ENCODE measurements around the gene RASGRP3. TPM values are rescaled to one million over a fixed set of nuclear protein-coding genes. Genes with fewer than 3 reads are reported as not detected.

RASGRP3 gene
- total RNA-seq, 1 experiment from 2014 or later: 0.59 TPM

DNA sequence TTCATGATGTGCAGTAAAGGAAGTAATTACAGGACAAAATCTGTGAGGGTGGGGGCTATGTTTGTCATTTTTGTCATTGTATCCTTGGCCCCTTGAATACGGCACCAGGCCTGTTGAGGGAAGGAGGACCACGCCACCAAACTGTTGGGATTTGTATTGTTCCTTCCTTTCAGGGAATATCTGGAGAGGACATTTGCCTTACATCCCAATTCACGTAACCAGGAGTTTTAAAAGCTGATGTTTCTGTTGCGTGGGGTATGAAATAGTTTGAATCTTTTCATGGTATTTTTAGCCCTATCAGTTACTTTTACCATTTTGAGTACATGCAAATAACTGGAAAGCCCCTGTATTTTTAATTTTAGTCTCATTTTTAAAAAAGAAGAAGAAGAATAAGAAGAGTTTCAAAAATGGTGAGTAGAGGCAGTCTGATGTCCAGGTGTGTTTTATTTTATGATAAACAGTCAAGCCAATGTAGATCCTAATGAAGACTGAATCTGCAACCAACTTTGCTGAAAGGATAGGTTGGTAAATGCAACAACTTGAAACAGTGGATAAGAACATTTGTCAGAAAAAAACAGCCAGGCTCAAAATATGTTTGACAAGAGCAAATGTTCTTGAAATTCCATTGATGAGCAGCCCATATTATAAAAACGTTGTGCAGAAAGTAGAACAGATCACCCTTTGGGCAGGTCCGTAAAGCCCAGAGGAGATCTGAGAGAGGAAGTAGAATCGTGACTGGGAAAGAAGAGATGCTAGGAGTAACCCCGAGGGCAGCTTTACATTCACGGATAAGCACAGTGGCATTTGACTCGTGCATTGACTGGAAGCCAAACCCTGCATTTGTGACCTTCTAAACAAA lies 54.5 kb downstream of the RASGRP3 start:
- intact Hi-C loops (cut with micrococcal nuclease): no loop called here
- Histone ChIP-seq H3K4me3 (replicated peaks in 1 of 2; ENCODE audit: low read depth in 1 of 2, low read length in 2 of 2) (no peak overlapping the region), H3K4me1 (ENCODE audit: control insufficient read depth in 1 of 2, insufficient read depth in 2 of 2, low read length in 2 of 2) (peaks cover 0 to 4% of the 10 kb centered on the region in 2 experiments; a peak in 1 of 4 replicates), H3K27ac (ENCODE audit: low read depth, low read length) (no peak overlapping the region), H3K79me2 (ENCODE audit: insufficient read depth, low read length) (no peaks in the 10 kb centered on the region), H4K20me1 (ENCODE audit: insufficient read depth) (no peaks in the 10 kb centered on the region), H3K9me3 (ENCODE audit: control insufficient read depth in 1 of 2, insufficient read depth in 1 of 2, low read depth in 1 of 2, low read length in 2 of 2) (no peaks in the 10 kb centered on the region), H3K27me3 (ENCODE audit: insufficient read depth, low read length) (no peaks in the 10 kb centered on the region), H3K9me2 (ENCODE audit: insufficient read depth) (0 out of 2 replicates have a peak, but pooled peaks cover 2% of the 10 kb centered on the region), H3K36me3 (ENCODE audit: control insufficient read depth in 1 of 2, insufficient read depth in 2 of 2, low read length in 2 of 2) (no peaks in the 10 kb centered on the region), H2AFZ (ENCODE audit: low read depth, low read length, poor library complexity, severe bottlenecking) (no peak overlapping the region), H3K4me2 (ENCODE audit: low read length) (no peak overlapping the region), H3K9ac (ENCODE audit: low read length) (no peak overlapping the region)
- RAD21 ChIA-PET (ENCODE audit: low non-redundant PET in 1 of 2, low total read pairs in 2 of 2, uncharacterized antibody in 2 of 2, unreplicated experiment in 2 of 2): no interaction called here
- CTCF ChIA-PET: no interaction called here
- POLR2A ChIA-PET: no interaction called here
- no TSS peak for BruUV-seq (replicated peaks)
- TF ChIP-seq, protein P1, sequence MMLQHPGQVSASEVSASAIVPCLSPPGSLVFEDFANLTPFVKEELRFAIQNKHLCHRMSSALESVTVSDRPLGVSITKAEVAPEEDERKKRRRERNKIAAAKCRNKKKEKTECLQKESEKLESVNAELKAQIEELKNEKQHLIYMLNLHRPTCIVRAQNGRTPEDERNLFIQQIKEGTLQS (IDR thresholded peaks at IDR 0.05): no peak
- TF ChIP-seq FOSL1 (IDR thresholded peaks at IDR 0.05; ENCODE audit: low read depth) (no peak), ZNF274 (IDR thresholded peaks at IDR 0.05; ENCODE audit: low read depth, low read length) (no peak), JUND (IDR thresholded peaks at IDR 0.05) (no peak), POLR2AphosphoS5 (IDR thresholded peaks at IDR 0.05; ENCODE audit: low read depth, low read length) (no peak), CEBPB (IDR thresholded peaks at IDR 0.05; ENCODE audit: low read depth) (no peak), EZH2 (IDR thresholded peaks at IDR 0.05) (no peak), RAD21 (IDR thresholded peaks at IDR 0.05; ENCODE audit: low read depth) (no peak), YY1 (IDR thresholded peaks at IDR 0.05; ENCODE audit: extremely low read depth, insufficient replicate concordance, low read depth, low read length) (no peak)
- TF ChIP-seq, protein P2, sequence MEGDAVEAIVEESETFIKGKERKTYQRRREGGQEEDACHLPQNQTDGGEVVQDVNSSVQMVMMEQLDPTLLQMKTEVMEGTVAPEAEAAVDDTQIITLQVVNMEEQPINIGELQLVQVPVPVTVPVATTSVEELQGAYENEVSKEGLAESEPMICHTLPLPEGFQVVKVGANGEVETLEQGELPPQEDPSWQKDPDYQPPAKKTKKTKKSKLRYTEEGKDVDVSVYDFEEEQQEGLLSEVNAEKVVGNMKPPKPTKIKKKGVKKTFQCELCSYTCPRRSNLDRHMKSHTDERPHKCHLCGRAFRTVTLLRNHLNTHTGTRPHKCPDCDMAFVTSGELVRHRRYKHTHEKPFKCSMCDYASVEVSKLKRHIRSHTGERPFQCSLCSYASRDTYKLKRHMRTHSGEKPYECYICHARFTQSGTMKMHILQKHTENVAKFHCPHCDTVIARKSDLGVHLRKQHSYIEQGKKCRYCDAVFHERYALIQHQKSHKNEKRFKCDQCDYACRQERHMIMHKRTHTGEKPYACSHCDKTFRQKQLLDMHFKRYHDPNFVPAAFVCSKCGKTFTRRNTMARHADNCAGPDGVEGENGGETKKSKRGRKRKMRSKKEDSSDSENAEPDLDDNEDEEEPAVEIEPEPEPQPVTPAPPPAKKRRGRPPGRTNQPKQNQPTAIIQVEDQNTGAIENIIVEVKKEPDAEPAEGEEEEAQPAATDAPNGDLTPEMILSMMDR (IDR thresholded peaks at IDR 0.05 in 2 of 3, conservative IDR thresholded peaks at IDR 0.05 in 1 of 3; ENCODE audit: borderline replicate concordance in 1 of 3, insufficient read depth in 1 of 3, low read depth in 2 of 3, low read length in 2 of 3): no peak
- ATAC-seq: no peak
- no peak for DNase-seq (ENCODE audit: low read depth, low spot score)

Measured in HCT116 (cell line).